H1 (cell line): Measurements from ENCODE around the gene KRTAP20-4. TPM values are rescaled to one million over a fixed set of nuclear protein-coding genes. Genes with fewer than 3 reads are reported as not detected.

Experiments used
- CTCF ChIA-PET: fragments of 300-600 bp; sonication (Branson Sonifier 250); formaldehyde crosslinking; loops from one replicate; lab custom pipeline; 2021; ENCODE audit not compliant: partially characterized antibody; lab: Charles Lee
- POLR2A ChIA-PET: fragments of 300-600 bp; sonication (Branson Sonifier 250); formaldehyde crosslinking; loops from one replicate; lab custom pipeline; 2021; ENCODE audit warnings: inconsistent platforms; ENCODE audit not compliant: partially characterized antibody; lab: Charles Lee
- DNase-seq, 2 experiments: peaks; one replicate each; pipeline versions ENCODE4 v3.0.0 to v3.0.0-alpha.2; 2010 to 2022; ENCODE audit warnings: low spot score in 2 of 2, low read depth in 1 of 2, mixed read lengths in 1 of 2
- FAIRE-seq: peaks from 2 replicates; lab custom pipeline; 2011; peaks lifted over from hg19 to GRCh38; lab: Jason Lieb, UNC
- H2AFZ ChIP-seq: 2 replicates; pipeline ENCODE4 v1.8.1; 2012; ENCODE audit warnings: low read length, inconsistent platforms
- H2AK5ac ChIP-seq: 2 replicates; pipeline ENCODE4 v1.6.1; 2013; ENCODE audit warnings: low read depth, low read length
- H2BK120ac ChIP-seq: replicated peaks from 2 replicates; pipeline ENCODE3; 2013; ENCODE audit warnings: low read depth, low read length, inconsistent platforms
- H2BK12ac ChIP-seq: 2 replicates; pipeline ENCODE4 v1.6.1; 2013; ENCODE audit warnings: low read depth, low read length
- H2BK15ac ChIP-seq: 2 replicates; pipeline ENCODE4 v1.6.1; 2013; ENCODE audit warnings: low read length
- H2BK20ac ChIP-seq: 2 replicates; pipeline ENCODE4 v1.6.1; 2013; ENCODE audit warnings: low read length
- H2BK5ac ChIP-seq: 2 replicates; pipeline ENCODE4 v1.6.1; 2013; ENCODE audit warnings: low read depth, low read length
- H3K14ac ChIP-seq: 2 replicates; pipeline ENCODE4 v1.6.1; 2013; ENCODE audit warnings: inconsistent platforms; ENCODE audit not compliant: insufficient read length
- H3K18ac ChIP-seq: 2 replicates; pipeline ENCODE4 v1.6.1; 2013; ENCODE audit warnings: low read length; ENCODE audit errors: extremely low read depth
- H3K23ac ChIP-seq: 2 replicates; pipeline ENCODE4 v1.6.1; 2013; ENCODE audit warnings: inconsistent platforms; ENCODE audit not compliant: insufficient read length
- H3K23me2 ChIP-seq: 2 replicates; pipeline ENCODE4 v1.6.1; 2013; ENCODE audit warnings: low read depth, low read length
- H3K27ac ChIP-seq: 2 replicates; pipeline ENCODE4 v1.6.1; 2011; ENCODE audit warnings: low read depth, low read length, inconsistent platforms
- H3K27me3 ChIP-seq, 4 experiments: replicated peaks in 1 of 4; 1 replicate in 1 of 4; 2 replicates in 3 of 4; pipeline versions ENCODE4 v1.6.1 to v1.8.1; 2011 to 2013; ENCODE audit warnings: low read length in 3 of 4, mild to moderate bottlenecking in 3 of 4, inconsistent platforms in 2 of 4, mixed read lengths in 2 of 4, moderate library complexity in 1 of 4; ENCODE audit not compliant: control insufficient read depth in 3 of 4, insufficient read depth in 3 of 4; ENCODE audit errors: extremely low read depth in 1 of 4
- H3K36me3 ChIP-seq, 4 experiments: 2 replicates each; pipeline versions ENCODE4 v1.6.1 to v1.8.1; 2011 to 2013; ENCODE audit warnings: mild to moderate bottlenecking in 4 of 4, low read length in 3 of 4, moderate library complexity in 2 of 4, control low read depth in 1 of 4, inconsistent platforms in 1 of 4; ENCODE audit not compliant: insufficient read depth in 4 of 4, control insufficient read depth in 2 of 4
- H3K4ac ChIP-seq: replicated peaks from 2 replicates; pipeline ENCODE3; 2013; ENCODE audit warnings: low read length, low read depth, mixed read lengths, inconsistent platforms; ENCODE audit not compliant: insufficient read length
- H3K4me1 ChIP-seq, 4 experiments: replicated peaks in 1 of 4; 1 replicate in 1 of 4; 2 replicates in 3 of 4; pipeline versions ENCODE4 v1.6.1 to v1.8.1; 2011 to 2013; ENCODE audit warnings: low read length in 3 of 4, inconsistent platforms in 2 of 4, mixed read lengths in 1 of 4; ENCODE audit not compliant: insufficient read depth in 4 of 4, control insufficient read depth in 3 of 4
- H3K4me2 ChIP-seq, 2 experiments: 2 replicates each; pipeline versions ENCODE4 v1.6.1 to v1.8.1; 2011 to 2013; ENCODE audit warnings: low read depth in 2 of 2, low read length in 2 of 2, control low read depth in 1 of 2, inconsistent platforms in 1 of 2, mild to moderate bottlenecking in 1 of 2; ENCODE audit not compliant: insufficient read depth in 1 of 2
- H3K4me3 ChIP-seq, 4 experiments: fragments of 200-600, 300-600 bp in 1 of 4; sonication (generic), shearing (Covaris generic), sonication (Bioruptor Twin) in 1 of 4; 2 replicates each; pipeline versions ENCODE4 v1.5.1 to v1.8.1; 2011 to 2016; ENCODE audit warnings: low read length in 4 of 4, low read depth in 3 of 4, control low read depth in 2 of 4, inconsistent platforms in 2 of 4, mild to moderate bottlenecking in 2 of 4, mixed read lengths in 1 of 4, moderate library complexity in 1 of 4; ENCODE audit not compliant: insufficient read depth in 2 of 4; ENCODE audit errors: extremely low read depth in 1 of 4
- H3K56ac ChIP-seq: replicated peaks from 2 replicates; pipeline ENCODE3; 2013; ENCODE audit warnings: low read depth, mild to moderate bottlenecking, mixed read lengths, low read length, inconsistent platforms; ENCODE audit not compliant: insufficient read length
- H3K79me1 ChIP-seq: 2 replicates; pipeline ENCODE4 v1.6.1; 2013; ENCODE audit warnings: low read depth, low read length, control low read depth
- H3K79me2 ChIP-seq, 2 experiments: 2 replicates each; pipeline versions ENCODE4 v1.6.1 to v1.8.1; 2012 to 2013; ENCODE audit warnings: low read length in 2 of 2, mild to moderate bottlenecking in 2 of 2, inconsistent platforms in 1 of 2; ENCODE audit not compliant: insufficient read depth in 2 of 2, control insufficient read depth in 1 of 2
- H3K9ac ChIP-seq, 4 experiments: replicated peaks in 1 of 4; 1 replicate in 1 of 4; 2 replicates in 3 of 4; pipeline versions ENCODE4 v1.6.1 to v1.8.1; 2011 to 2013; ENCODE audit warnings: low read depth in 3 of 4, low read length in 3 of 4, control low read depth in 2 of 4, mild to moderate bottlenecking in 2 of 4, moderate library complexity in 2 of 4, inconsistent platforms in 1 of 4; ENCODE audit errors: extremely low read depth in 1 of 4
- H3K9me3 ChIP-seq, 2 experiments: 2 replicates each; pipeline versions ENCODE4 v1.6.1 to v1.8.1; 2012 to 2013; ENCODE audit warnings: mild to moderate bottlenecking in 2 of 2, moderate library complexity in 2 of 2, control low read depth in 1 of 2, inconsistent platforms in 1 of 2, low read depth in 1 of 2, low read length in 1 of 2, mixed read lengths in 1 of 2; ENCODE audit not compliant: insufficient read depth in 2 of 2
- H4K20me1 ChIP-seq, 2 experiments: replicated peaks in 1 of 2; 2 replicates each; pipeline versions ENCODE3 to v1.8.1; 2011 to 2013; ENCODE audit warnings: inconsistent platforms in 2 of 2, low read length in 2 of 2, mild to moderate bottlenecking in 1 of 2; ENCODE audit not compliant: insufficient read depth in 2 of 2, control insufficient read depth in 1 of 2
- H4K5ac ChIP-seq: 2 replicates; pipeline ENCODE4 v1.6.1; 2013; ENCODE audit warnings: low read length, low read depth, mixed read lengths, inconsistent platforms; ENCODE audit not compliant: insufficient read length
- H4K8ac ChIP-seq: 2 replicates; pipeline ENCODE4 v1.8.0; 2013; ENCODE audit warnings: mild to moderate bottlenecking, moderate library complexity, low read length, inconsistent platforms; ENCODE audit not compliant: insufficient read depth; ENCODE audit errors: extremely low read depth
- H4K91ac ChIP-seq: replicated peaks from 2 replicates; pipeline ENCODE3; 2013; ENCODE audit warnings: low read length, mixed read lengths, inconsistent platforms; ENCODE audit not compliant: insufficient read length
- ASH2L ChIP-seq: fragments of 200-600, 300-600 bp; sonication (generic); IDR thresholded peaks from one replicate; pipeline ENCODE4 v1.7.1; 2017; ENCODE audit warnings: low read length
- EGR1 ChIP-seq: IDR thresholded peaks from 2 replicates; pipeline ENCODE4 v1.6.1; 2011; ENCODE audit warnings: low read depth, low read length, borderline replicate concordance
- FOSL1 ChIP-seq: IDR thresholded peaks from 2 replicates; pipeline ENCODE4 v1.6.1; 2011; ENCODE audit warnings: mild to moderate bottlenecking, low read depth, low read length, moderate library complexity; ENCODE audit not compliant: insufficient read depth
- HDAC2 ChIP-seq, 2 experiments: fragments of 300-600 bp in 1 of 2; sonication (generic) in 1 of 2; IDR thresholded peaks; 2 replicates each; pipeline ENCODE4 v1.6.1; 2011 to 2012; ENCODE audit warnings: low read depth in 2 of 2, low read length in 2 of 2, mild to moderate bottlenecking in 2 of 2, moderate library complexity in 2 of 2, borderline replicate concordance in 1 of 2, inconsistent platforms in 1 of 2
- WGBS, 2 experiments: shearing (Covaris generic) in 1 of 2; methylation state at CpG; one replicate each; pipeline versions ENCODE4 v1.1.6 to v1.1.7; 2013 to 2015; ENCODE audit warnings: low lambda C conversion rate in 2 of 2, mixed read lengths in 2 of 2, inconsistent platforms in 1 of 2, low coverage in 1 of 2, missing lambda C conversion rate in 1 of 2; ENCODE audit not compliant: insufficient replicate concordance in 2 of 2, insufficient coverage in 1 of 2, insufficient read length in 1 of 2; ENCODE audit errors: extremely low coverage in 1 of 2, missing lambda C conversion rate in 1 of 2; 5-methylcytosine and 5-hydroxymethylcytosine counted together
- polyA plus RNA-seq, 7 experiments: library from polyadenylated mRNA; depleted of rRNA in 3 of 7; stranded (reverse) in 5 of 7; unstranded in 2 of 7; fragments of >200 nt in 5 of 7; fragments of 200-250 nt in 2 of 7; gene quantifications; 1 replicate in 5 of 7; 2 replicates in 1 of 7; 4 replicates in 1 of 7; pipeline versions ENCODE4 v1.2.1 to v1.2.3, GENCODE V29; 2011 to 2013; ENCODE audit warnings: missing spikeins in 2 of 7, mixed read lengths in 2 of 7
- total RNA-seq: library from RNA; stranded (reverse); fragmentation: NEBNext Ultra II Directional; extraction: Animal tissue kit (Norgen Biotek cat#: 25700); gene quantifications from 2 replicates; pipeline ENCODE4 v1.2.1, GENCODE V29; 2021

KRTAP20-4 gene
- total and polyA plus RNA-seq, 2 of the 8 experiments (the other 6 are each of a cell fraction or from before 2014, with no cell fraction given) = not detected

DNA sequence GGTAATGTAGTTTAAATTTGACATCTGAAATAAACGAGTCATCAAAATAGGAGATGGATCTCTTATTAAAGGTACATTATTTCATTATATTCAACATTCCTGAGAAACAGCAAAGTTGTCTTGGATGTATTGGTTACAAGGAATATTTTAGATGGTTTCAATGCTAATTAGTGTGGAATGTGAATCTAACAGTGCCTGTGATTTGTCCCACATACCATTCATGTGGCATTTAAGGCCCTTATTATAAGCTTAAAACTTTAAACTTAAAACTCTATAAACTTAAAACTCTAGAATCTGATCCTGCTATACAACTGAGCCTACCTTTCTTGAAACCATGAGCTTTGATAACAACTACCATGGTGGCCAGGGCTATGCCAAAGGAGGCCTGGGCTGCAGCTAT, 19.6 kb upstream of the KRTAP20-4 start, which contains the start of gene KRTAP22-1:
KRTAP22-1 (plus strand) TSS at position 301 of the 400 bp plus-strand sequence.
- Histone ChIP-seq H2AFZ (no peak within 1 kb of the TSS), H2BK5ac (no peak within 1 kb of the TSS), H3K79me1 (no peaks in the 10 kb centered on the region), H4K91ac (no peak within 1 kb of the TSS), H4K5ac (no peak within 1 kb of the TSS), H3K36me3 (no peaks in the 10 kb centered on the region), H4K20me1 (no peaks in the 10 kb centered on the region), H3K9me3 (no peaks in the 10 kb centered on the region), H2BK120ac (no peak within 1 kb of the TSS), H3K56ac (no peak within 1 kb of the TSS), H3K27ac (no peak within 1 kb of the TSS), H3K4me1 (no peaks in the 10 kb centered on the region), H3K23ac (no peak within 1 kb of the TSS), H3K4me3 (no peak within 1 kb of the TSS), H3K14ac (no peak within 1 kb of the TSS), H3K4ac (no peak within 1 kb of the TSS), H2AK5ac (no peak within 1 kb of the TSS), H3K9ac (no peak within 1 kb of the TSS), H2BK15ac (no peak within 1 kb of the TSS), H3K18ac (no peak within 1 kb of the TSS), H4K8ac (no peak within 1 kb of the TSS), H3K27me3 (no peaks in the 10 kb centered on the region), H3K4me2 (no peak within 1 kb of the TSS), H3K79me2 (no peaks in the 10 kb centered on the region), H2BK20ac (no peak within 1 kb of the TSS), H2BK12ac (no peak within 1 kb of the TSS), H3K23me2 (no peaks in the 10 kb centered on the region)
- no peak for FAIRE-seq
- POLR2A ChIA-PET = no interaction called here
- TF ChIP-seq FOSL1 (no peak), HDAC2 (IDR thresholded peaks at IDR 0.05; ENCODE audit: borderline replicate concordance in 1 of 2, low read depth in 2 of 2, low read length in 2 of 2) (no peak), ASH2L (no peak), EGR1 (no peak)
- CTCF ChIA-PET = interaction anchor here (0.7 kb wide), 1 partner anchor 655 kb away, joined by 3 read pairs; no protein-coding TSS in a partner anchor
- 0% methylated on average over 1 of the region's 1 CpG; no CpG with 5 or more reads in 1 of the 2 experiments for WGBS, 2 experiments
- no peak for DNase-seq
